HTR-8/SVneo (cell line): Measurements from ENCODE around the gene ZNF800.

Experiments used
- DNase-seq: peaks from one replicate; pipeline ENCODE4 v3.0.0; 2011; ENCODE audit warnings: low spot score, mixed read lengths; ENCODE audit not compliant: insufficient read length
- FAIRE-seq: peaks from 2 replicates; lab custom pipeline; 2011; peaks lifted over from hg19 to GRCh38; lab: Jason Lieb, UNC

The ZNF800 gene

GRCh38 chr7:127390817-127391590 is 1.5 kb downstream of the ZNF800 start:
- no peak for FAIRE-seq
- no peak for DNase-seq

DNA sequence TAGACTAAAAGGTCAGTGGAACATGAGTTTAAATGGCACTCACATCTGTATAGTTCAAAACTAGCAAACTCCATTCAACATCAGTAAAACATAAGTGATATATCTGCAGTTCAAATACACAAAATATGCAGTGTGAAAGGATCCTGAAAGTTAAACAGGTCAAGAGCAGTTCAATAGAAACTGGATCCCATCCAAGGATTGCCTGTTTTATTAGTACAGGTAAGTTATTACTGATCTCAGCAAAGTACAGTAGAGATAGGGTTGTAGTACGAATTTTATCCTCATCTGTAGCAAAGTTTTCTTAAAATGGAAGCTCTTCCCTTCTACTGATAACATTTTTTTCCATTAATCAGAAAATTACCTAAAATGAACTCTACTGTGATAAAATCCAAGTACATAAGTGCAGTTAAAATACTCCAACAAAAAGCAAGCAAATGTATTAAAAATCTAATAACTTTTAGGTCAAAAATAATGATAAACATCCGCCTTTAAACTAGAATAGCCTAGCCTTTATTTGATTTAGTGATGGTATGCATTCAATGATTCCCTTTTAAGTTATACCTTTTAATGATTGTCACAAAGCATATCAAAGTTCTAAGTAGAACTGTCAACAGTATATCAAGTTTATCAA is 2.2 kb downstream of the ZNF800 start:
- no peak for DNase-seq
- no peak for FAIRE-seq

GRCh38 chr7:127389321-127389720 is 3.2 kb downstream of the ZNF800 start:
- no peak for FAIRE-seq
- no peak for DNase-seq

DNA sequence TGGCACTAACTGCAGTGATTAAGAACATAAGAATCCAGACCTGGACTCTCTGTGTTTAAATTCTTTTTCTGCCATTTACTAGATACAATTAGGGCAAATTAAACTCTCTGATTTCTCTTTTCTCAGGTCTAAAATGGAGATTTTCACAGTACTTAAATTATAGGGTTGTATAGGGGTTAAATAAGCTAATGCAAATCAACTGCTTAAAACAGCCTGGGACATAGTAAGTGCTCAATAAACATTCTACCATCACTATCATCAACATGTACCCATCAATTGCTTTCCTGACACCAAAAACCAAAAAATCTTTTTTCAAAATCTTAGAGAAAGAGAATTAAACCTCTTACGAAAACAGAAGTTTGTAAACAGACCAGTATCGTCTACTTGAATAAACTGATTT is 4.5 kb downstream of the ZNF800 start:
- FAIRE-seq (no peak), DNase-seq (no peak)

GRCh38 chr7:127383123-127383835 is 9.2 kb downstream of the ZNF800 start:
- FAIRE-seq (no peak), DNase-seq (no peak)

DNA sequence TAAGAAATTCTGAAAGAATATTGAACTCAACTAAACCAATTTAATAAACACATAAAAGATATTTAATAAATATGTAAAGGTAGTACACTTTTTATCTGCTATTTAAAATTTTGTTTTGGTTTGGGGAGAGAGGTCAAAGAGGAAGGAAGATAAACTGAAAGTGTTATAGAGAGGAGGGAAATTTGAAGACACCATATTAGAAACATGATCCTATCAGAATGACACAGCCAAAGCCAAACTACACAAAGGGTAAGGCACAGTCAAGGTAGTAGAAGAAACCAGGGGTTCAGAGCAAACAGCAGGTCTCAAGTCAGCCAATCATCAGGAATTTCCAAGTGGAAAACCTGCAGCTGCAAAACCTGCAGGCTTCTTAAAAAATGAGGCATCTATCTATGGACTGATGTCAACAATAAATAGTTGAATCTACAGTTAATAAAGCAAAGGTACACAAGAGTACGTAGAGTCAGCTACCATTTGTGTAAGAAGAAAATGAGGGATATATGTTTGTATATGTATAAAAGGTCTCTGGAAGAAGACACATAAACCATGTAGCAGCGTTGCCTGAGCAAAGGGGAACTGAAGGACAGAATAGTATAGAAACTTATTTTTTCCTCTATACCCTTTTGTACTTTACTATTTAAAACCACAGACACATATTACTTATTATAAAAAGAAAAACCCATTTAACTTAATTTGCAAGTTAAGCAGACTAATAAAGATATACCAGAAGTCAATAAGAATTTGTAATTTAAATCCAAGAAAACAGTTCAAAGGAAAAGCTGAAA is 10.0 kb downstream of the ZNF800 start:
- FAIRE-seq, result no peak
- no peak for DNase-seq

DNA sequence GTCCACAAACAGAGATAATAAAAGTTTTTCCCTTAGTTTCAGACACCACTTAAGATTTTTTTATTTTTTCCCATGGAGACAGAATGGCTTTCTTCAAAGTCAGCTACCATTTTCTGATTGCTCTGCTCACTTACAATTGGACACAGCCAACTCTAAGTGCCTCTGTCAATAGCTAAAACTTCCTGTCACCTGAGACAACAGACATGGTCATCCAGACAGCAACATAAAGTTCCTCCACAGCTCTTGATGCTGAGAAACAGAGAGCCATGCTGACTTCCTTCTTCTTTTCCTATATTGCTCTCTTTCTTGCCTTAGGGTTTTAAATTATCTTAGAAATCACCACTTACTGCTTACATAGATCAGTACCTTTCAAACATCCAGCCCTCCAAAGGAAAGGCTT is 12.0 kb downstream of the ZNF800 start:
- DNase-seq (no peak), FAIRE-seq (no peak)

DNA sequence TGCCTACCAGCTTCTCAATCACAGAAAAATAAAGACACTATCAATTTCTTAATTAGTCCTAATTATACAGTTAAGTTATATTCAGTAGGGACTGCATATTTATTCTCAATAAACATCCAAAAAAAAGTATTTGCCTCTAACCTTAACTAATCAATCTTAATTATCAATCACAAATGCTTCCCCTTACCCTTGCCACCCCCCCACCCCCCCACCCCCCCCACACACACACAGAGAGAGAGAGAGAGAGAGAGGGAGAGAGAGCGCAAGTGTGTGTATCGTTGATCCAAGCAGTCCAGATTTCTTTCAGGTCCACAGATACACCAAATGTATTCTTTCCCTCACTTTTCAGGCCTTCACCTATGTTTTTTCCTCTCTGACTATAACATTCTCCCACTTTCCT is 12.9 kb downstream of the ZNF800 start:
- DNase-seq (no peak), FAIRE-seq (no peak)

- DNase-seq (no peak), FAIRE-seq (no peak)
Measured at GRCh38 chr7:127378537-127378936, 14.0 kb downstream of the ZNF800 start.

- no peak for FAIRE-seq
- DNase-seq, result no peak
Measured at GRCh38 chr7:127377425-127377824, 15.1 kb downstream of the ZNF800 start.

GRCh38 chr7:127375631-127376030 is 16.9 kb downstream of the ZNF800 start:
- DNase-seq (no peak), FAIRE-seq (no peak)

- DNase-seq (no peak), FAIRE-seq (no peak)
Measured at GRCh38 chr7:127367679-127368078, 24.8 kb downstream of the ZNF800 start.

- DNase-seq (no peak), FAIRE-seq (no peak)
Measured at GRCh38 chr7:127366680-127367079, 25.8 kb downstream of the ZNF800 start.

GRCh38 chr7:127365957-127366315 is 26.6 kb downstream of the ZNF800 start:
- FAIRE-seq, result no peak
- no peak for DNase-seq

DNA sequence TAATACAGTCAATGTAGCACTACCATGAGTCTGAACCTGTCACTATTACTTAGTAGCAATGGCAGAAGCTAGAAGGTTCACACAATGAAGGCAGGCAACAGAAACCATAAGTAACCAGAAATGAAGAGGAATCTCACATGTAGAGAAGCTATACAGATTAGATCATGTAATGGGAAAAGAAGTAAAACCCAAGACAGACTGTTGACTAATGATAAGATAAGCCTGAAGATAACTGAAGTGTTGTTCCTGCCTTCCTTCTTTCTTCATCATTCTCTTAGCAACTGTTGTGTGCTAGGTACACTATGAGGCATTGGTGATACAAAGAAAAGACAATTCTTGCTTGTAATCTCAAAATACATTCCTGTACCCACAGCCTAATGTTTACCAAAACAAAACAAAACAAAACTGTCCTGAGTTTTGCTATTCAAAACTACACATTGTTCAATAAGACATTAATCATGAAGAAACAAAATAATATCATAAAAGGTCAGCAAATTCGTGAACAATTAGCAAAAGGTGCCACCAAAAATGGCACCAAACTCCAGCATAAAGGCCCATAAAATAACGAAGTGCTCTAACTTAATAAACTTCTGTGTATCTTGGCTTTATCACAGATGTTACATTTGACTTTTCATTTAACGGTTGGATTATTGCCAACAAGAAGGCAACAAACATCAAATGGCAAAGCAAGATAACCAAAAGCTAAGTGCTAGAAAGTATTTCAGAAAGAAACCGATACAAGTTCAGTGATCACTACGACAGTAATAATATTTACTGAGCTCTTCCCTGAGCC is 27.1 kb downstream of the ZNF800 start:
- DNase-seq (no peak), FAIRE-seq (no peak)

DNA sequence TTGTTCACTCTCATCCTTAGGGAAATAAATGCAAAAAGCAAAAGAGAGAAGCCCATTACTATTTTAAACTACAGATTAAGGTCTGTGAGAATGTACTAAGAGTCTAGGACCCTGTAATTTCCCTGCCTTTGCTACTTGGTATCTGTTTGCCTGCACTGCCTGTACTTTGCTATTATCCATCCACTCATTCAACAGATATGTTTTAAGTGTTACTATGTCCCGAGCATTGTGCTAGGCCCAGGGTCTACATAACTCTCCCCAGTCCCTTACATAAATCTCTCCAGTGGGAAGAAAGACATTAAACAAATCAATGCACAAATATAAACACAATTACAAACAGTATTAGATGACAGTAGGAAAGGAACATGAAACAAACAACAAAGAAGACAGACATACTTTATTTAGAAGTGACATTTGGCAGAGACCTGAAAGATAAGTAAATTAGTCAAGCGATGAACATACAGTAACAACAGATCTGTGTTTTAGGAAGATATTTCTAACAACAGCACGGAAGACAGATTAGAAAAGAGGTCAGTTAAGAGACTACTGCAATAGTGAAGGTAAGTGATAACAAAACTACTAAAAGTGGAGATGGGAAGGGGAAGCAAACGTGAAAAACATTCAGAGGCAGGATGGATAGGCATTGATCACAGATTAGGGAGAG is 30.0 kb downstream of the ZNF800 start:
- FAIRE-seq (no peak), DNase-seq (no peak)

- FAIRE-seq, result no peak
- DNase-seq, result no peak
Measured at GRCh38 chr7:127361736-127362135, 30.8 kb downstream of the ZNF800 start.

DNA sequence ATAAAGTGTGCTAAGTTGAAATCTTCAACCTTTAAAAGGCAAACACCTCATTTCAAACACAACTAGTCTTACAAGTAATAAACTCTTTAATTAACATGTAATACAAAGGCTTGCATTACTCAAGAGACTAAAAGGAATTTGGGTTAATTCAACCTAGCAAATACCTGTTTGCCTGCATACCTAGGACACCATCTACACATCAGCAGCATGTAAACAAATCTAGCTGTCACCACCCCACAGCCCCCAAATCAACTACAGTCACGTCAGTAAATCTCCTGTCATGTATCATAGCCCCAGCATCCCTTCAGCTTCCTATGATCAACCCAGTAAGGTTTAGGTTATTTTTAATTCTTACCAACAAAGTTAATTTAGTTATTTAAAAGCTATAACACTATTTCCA is 33.5 kb downstream of the ZNF800 start:
- DNase-seq (no peak), FAIRE-seq (no peak)

- no peak for FAIRE-seq
- DNase-seq, result no peak
Measured at GRCh38 chr7:127353897-127354296, 38.6 kb downstream of the ZNF800 start.
